Psoas muscle (tissue), 8 donors: Measurements from ENCODE around the gene COL17A1. TPM values are rescaled to one million over a fixed set of nuclear protein-coding genes. Genes with fewer than 3 reads are reported as not detected.
A peak's percentile ranks its signal among the peaks of the same experiment; 100 is the strongest.

ENCODE experiments used
- ATAC-seq, 4 donors: fragments of 200-7000 bp; cut with Tn5 transposase; one replicate each; pipeline ENCODE4 v1.9.1; 2020; ENCODE audit warnings: moderate library complexity in 3 of 4, mild to moderate bottlenecking in 2 of 4
- DNase-seq, 2 donors: peaks; one replicate each; pipeline ENCODE4 v3.0.0-alpha.2; 2020
- H3K27ac ChIP-seq: fragments of 200-600 bp; one replicate; pipeline ENCODE4 v1.8.0; 2022
- H3K27me3 ChIP-seq, 3 donors: fragments of 200-600 bp in 1 of 3; one replicate each; pipeline versions ENCODE4 v1.6.1 to v1.8.0; 2013 to 2022; ENCODE audit warnings: low read length in 2 of 3, mild to moderate bottlenecking in 2 of 3, moderate library complexity in 1 of 3; ENCODE audit not compliant: insufficient read depth in 3 of 3
- H3K36me3 ChIP-seq, 2 donors: fragments of 200-600 bp in 1 of 2; one replicate each; pipeline versions ENCODE4 v1.6.1 to v1.8.0; 2013 to 2022; ENCODE audit warnings: low read depth in 1 of 2, mild to moderate bottlenecking in 1 of 2, moderate library complexity in 1 of 2; ENCODE audit not compliant: insufficient read depth in 1 of 2
- H3K4me1 ChIP-seq: fragments of 200-600 bp; one replicate; pipeline ENCODE4 v1.8.0; 2022
- H3K4me3 ChIP-seq: fragments of 200-600 bp; one replicate; pipeline ENCODE4 v1.8.0; 2022; ENCODE audit warnings: mild to moderate bottlenecking
- H3K9me3 ChIP-seq: fragments of 200-600 bp; one replicate; pipeline ENCODE4 v1.8.0; 2022
- WGBS, 3 donors: extraction: QIAGEN DNeasy Blood & Tissue Kit; methylation state at CpG; one replicate each; pipeline versions ENCODE4 v1.1.6 to v1.1.7; 2013; 5-methylcytosine and 5-hydroxymethylcytosine counted together
- intact Hi-C, 2 donors: fragments of 100-400 bp; cut with DNase I; formaldehyde crosslinking; loops; one replicate each; pipeline versions ENCODE4 v1.11.0 to v1.14.2; 2022
- polyA plus RNA-seq, 3 donors: library from polyadenylated mRNA; stranded (reverse); fragments of 200-250 nt; gene quantifications; one replicate each; pipeline ENCODE4 v1.2.3, GENCODE V29; 2013
- total RNA-seq, 4 donors: library from RNA; stranded (reverse); fragmentation: NEBNext Ultra II Directional in 2 of 4; extraction: Animal tissue kit (Norgen Biotek cat#: 25700) in 2 of 4; gene quantifications; one replicate each; pipeline versions ENCODE4 v1.2.1 to v1.2.4, GENCODE V29; 2021 to 2023
- TF ChIP-seq, protein P1 (sequence below): fragments of 200-600 bp; IDR thresholded peaks from one replicate; pipeline ENCODE4 v1.8.0; 2022; ENCODE audit warnings: antibody characterized with exemption
- donor health status: healthy with polysubstance abuse.
- donor health status: DM: no; HTN: no; CAD: no; lungs with moderate emphysema.
- donor health status: Bipolar disorder and iron deficiency.
- donor health status: healthy.
- donor health status: DM: yes; HTN: yes; CAD: no.
- donor health status: DM: no; HTN: no; CAD: no.
- donor health status: DM: no; HTN: no; CAD: no.
- donor health status: DM: yes; HTN: yes; CAD: no.

The COL17A1 gene
- total and polyA plus RNA-seq, 7 donors: 0.01 to 0.18 (median 0.06) TPM; not detected in 3

DNA sequence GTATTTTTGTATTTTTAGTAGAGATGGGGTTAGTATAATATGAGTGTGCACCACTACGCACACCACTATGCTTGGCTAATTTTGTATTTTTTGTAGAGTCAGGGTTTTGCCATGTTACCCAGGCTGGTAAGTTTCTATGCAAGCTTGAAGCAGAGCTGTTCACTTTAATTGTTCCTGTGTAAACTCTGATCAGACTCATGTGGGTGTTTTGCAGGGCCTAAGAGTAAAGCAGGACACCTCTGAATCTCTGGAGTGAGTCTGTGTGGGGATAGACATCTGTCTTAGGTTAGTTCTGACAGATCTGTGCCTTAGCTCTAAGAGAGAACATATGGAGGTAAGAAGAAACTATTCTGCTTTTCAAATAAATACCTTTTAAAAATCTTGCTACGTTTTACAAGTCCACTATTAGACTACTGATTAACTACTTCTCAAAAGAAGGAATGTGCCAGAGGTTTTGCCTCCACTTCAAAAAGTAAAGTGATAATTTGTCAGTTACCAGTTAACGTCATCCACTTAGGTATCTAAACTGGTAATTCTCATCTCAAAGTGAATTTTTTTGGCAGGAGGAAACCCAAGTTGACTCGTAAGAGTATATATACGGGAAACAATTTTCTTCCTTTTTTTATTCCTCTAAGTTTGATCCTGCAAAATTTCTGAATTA is 1.1 kb downstream of the COL17A1 start:
- TF ChIP-seq, protein P1, sequence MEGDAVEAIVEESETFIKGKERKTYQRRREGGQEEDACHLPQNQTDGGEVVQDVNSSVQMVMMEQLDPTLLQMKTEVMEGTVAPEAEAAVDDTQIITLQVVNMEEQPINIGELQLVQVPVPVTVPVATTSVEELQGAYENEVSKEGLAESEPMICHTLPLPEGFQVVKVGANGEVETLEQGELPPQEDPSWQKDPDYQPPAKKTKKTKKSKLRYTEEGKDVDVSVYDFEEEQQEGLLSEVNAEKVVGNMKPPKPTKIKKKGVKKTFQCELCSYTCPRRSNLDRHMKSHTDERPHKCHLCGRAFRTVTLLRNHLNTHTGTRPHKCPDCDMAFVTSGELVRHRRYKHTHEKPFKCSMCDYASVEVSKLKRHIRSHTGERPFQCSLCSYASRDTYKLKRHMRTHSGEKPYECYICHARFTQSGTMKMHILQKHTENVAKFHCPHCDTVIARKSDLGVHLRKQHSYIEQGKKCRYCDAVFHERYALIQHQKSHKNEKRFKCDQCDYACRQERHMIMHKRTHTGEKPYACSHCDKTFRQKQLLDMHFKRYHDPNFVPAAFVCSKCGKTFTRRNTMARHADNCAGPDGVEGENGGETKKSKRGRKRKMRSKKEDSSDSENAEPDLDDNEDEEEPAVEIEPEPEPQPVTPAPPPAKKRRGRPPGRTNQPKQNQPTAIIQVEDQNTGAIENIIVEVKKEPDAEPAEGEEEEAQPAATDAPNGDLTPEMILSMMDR: no peak
- Histone ChIP-seq H3K4me3 (no peak overlapping the region), H3K27ac (no peak overlapping the region), H3K27me3 (peaks cover 0 to 2% (median 0%) of the 10 kb centered on the region in 3 donors), H3K36me3 (no peaks in the 10 kb centered on the region), H3K9me3 (no peaks in the 10 kb centered on the region), H3K4me1 (no peaks in the 10 kb centered on the region)
- no peak for ATAC-seq
- intact Hi-C loops: no loop called here
- DNase-seq: no peak
- 75 to 79% (median 78%) methylated on average over 5 of the region's 5 CpGs for WGBS, 3 donors

GRCh38 chr10:104081998-104082397 is 3.7 kb downstream of the COL17A1 start:
- intact Hi-C loops: no loop called here
- H3K27me3 ChIP-seq: no peaks in the 10 kb centered on the region
- ATAC-seq (no peak), DNase-seq (no peak)
- H3K9me3 ChIP-seq: no peaks in the 10 kb centered on the region
- H3K4me1 ChIP-seq: no peaks in the 10 kb centered on the region
- WGBS, 3 donors: 63 to 70% (median 68%) methylated on average over 5 of the region's 5 CpGs
- no peak overlapping the region for H3K27ac ChIP-seq
- TF ChIP-seq, protein P1: no peak
- H3K36me3 ChIP-seq: no peaks in the 10 kb centered on the region
- no peak overlapping the region for H3K4me3 ChIP-seq

DNA sequence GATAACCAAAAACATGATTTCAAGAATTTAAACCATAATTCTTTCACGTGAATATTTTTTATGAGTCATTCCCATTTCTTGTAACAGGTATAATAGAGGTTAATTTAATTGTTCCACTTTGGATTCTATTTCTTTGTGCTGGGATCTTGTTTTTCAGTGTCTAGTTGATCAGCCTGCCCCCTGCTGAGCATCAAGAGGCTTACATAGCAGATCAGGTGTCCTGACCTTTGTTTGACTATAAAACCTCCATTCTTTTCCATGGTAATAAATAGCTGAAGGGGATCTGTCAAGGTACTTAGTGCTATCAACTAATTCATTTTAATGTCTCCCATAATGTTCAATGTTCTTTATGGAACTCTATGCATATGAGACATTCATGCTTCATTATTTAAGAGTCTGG is 4.9 kb downstream of the COL17A1 start:
- no peaks in the 10 kb centered on the region for H3K27me3 ChIP-seq
- H3K36me3 ChIP-seq: no peaks in the 10 kb centered on the region
- intact Hi-C loops: no loop called here
- no peak overlapping the region for H3K4me3 ChIP-seq
- DNase-seq (no peak), ATAC-seq (no peak)
- TF ChIP-seq, protein P1: peak; percentile 29
- H3K9me3 ChIP-seq: no peaks in the 10 kb centered on the region
- 7 to 22% (median 20%) methylated on average over 1 of the region's 1 CpG for WGBS, 3 donors
- H3K27ac ChIP-seq: no peak overlapping the region
- H3K4me1 ChIP-seq: no peaks in the 10 kb centered on the region

DNA sequence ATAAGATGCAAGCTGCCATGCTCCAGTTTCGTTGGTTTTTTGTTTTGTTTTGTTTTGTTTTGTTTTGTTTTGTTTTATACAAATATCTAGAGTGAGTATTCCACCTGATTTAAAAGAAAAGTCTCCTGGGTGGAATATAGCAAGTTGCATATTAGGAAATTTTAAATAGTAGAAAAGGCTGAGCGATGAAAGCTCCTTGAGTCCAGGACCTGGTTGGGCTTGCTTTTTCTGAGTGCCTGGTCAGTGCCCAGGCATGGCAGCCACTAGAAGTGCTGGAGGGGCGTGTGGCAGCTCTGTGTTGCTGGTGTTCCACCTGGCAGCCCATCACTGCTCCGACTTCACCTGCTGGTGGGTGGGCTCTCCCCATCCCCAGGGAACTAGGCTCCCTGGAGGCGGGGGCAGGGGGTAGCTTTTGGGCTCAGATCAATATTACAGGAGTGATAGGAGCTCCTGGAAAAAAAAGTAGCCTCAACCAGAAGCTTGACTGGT is 8.0 kb downstream of the COL17A1 start:
- H3K4me1 ChIP-seq: no peaks in the 10 kb centered on the region
- H3K27ac ChIP-seq: no peak overlapping the region
- no peak overlapping the region for H3K4me3 ChIP-seq
- ATAC-seq (no peak), DNase-seq (no peak)
- WGBS, 3 donors: 81 to 84% (median 83%) methylated on average over 5 of the region's 5 CpGs
- intact Hi-C loops: no loop called here
- TF ChIP-seq, protein P1: no peak
- no peaks in the 10 kb centered on the region for H3K27me3 ChIP-seq
- H3K9me3 ChIP-seq: no peaks in the 10 kb centered on the region
- no peaks in the 10 kb centered on the region for H3K36me3 ChIP-seq

DNA sequence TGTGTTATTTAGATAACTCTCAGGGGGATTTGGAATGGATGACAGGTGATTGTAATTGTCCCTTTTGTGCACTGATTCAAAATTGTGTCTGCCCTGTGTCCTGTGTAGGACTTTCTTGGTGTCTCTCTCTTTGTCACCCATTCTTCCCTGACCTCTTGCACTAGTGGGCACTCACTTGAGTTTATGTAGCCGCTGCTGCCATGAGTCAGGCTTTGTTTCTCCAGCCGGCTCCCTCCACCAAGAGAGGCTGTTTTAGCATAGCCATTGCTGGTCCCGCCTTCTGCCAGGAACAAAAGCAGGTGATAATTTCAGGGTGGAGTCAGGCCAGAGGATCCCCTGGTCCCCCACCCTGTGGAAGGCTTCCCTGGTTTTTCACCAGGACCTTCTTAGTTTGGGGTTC is 8.4 kb downstream of the COL17A1 start:
- Histone ChIP-seq H3K4me1 (no peaks in the 10 kb centered on the region), H3K27ac (no peak overlapping the region), H3K36me3 (no peaks in the 10 kb centered on the region), H3K27me3 (peaks cover 0 to 2% (median 0%) of the 10 kb centered on the region in 3 donors), H3K9me3 (no peaks in the 10 kb centered on the region), H3K4me3 (no peak overlapping the region)
- WGBS, 3 donors: 39 to 50% (median 44%) methylated on average over 3 of the region's 3 CpGs
- DNase-seq: no peak
- no peak for ATAC-seq
- TF ChIP-seq, protein P1: no peak
- intact Hi-C loops: no loop called here
